Fibroblast of villous mesenchyme (primary cell): ENCODE measurements around the gene DYNC1H1. TPM values are rescaled to one million over a fixed set of nuclear protein-coding genes. Genes with fewer than 3 reads are reported as not detected.
A peak's percentile ranks its signal among the peaks of the same experiment; 100 is the strongest.

Experiments
- DNase-seq: peaks from one replicate; pipeline ENCODE4 v3.0.0-alpha.2; 2010; ENCODE audit warnings: low read depth
- H3K4me3 ChIP-seq: 2 replicates; pipeline ENCODE4 v1.5.1; 2011; ENCODE audit warnings: low read depth, mild to moderate bottlenecking, low read length
- total RNA-seq: library from RNA; depleted of rRNA; stranded (reverse); fragments of >200 nt; gene quantifications from 2 replicates; pipeline ENCODE4 v1.2.3, GENCODE V29; 2012
- TF ChIP-seq, protein P1 (sequence below): IDR thresholded peaks from 2 replicates; pipeline ENCODE4 v1.5.1; 2012; ENCODE audit warnings: low read depth, mild to moderate bottlenecking, low read length; ENCODE audit not compliant: insufficient read depth

The DYNC1H1 gene
- total RNA-seq, 1 donor = 518 TPM

DNA sequence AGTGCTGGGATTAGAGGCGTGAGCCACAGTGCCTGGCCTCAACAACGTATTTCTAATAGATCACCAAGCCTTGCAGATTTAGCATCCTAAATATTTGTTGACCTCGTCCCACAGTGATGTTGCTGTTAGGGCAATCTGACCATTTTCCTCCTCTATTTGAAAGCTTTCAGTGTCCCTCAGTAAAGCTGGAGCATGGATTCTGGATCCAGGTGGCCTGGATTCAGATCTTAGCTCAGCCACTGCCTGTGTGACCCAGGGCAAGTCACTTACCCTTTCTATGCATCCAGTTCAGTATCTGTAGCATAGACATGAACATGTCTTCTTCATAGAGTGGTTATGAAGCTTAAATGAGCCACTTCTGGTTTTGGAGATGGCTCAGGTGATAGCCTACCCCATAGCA is 126.3 kb downstream of the DYNC1H1 start:
- TF ChIP-seq, protein P1, sequence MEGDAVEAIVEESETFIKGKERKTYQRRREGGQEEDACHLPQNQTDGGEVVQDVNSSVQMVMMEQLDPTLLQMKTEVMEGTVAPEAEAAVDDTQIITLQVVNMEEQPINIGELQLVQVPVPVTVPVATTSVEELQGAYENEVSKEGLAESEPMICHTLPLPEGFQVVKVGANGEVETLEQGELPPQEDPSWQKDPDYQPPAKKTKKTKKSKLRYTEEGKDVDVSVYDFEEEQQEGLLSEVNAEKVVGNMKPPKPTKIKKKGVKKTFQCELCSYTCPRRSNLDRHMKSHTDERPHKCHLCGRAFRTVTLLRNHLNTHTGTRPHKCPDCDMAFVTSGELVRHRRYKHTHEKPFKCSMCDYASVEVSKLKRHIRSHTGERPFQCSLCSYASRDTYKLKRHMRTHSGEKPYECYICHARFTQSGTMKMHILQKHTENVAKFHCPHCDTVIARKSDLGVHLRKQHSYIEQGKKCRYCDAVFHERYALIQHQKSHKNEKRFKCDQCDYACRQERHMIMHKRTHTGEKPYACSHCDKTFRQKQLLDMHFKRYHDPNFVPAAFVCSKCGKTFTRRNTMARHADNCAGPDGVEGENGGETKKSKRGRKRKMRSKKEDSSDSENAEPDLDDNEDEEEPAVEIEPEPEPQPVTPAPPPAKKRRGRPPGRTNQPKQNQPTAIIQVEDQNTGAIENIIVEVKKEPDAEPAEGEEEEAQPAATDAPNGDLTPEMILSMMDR = no peak
- no peak for DNase-seq
- H3K4me3 ChIP-seq = no peak overlapping the region

DNA sequence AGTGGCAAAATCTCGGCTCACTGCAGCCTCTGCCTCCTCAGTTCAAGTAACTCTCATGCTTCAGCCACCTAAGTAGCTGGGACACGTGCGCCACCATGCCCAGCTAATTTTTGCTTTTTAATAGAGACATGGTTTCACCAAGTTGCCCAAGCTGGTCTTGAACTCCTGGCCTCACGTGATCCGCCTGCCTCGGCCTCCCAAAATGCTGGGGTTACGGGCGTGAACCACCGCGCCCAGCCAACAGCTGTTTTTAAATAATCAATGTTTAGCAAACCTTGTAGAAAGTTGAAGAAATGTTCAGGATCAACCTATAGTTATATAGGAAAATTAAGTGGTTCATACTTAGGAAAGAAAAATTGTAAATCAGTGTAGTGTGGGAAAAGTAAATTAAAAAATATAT is 128.4 kb downstream of the DYNC1H1 start:
- DNase-seq = no peak
- H3K4me3 ChIP-seq = no peak overlapping the region
- TF ChIP-seq, protein P1 = no peak

DNA sequence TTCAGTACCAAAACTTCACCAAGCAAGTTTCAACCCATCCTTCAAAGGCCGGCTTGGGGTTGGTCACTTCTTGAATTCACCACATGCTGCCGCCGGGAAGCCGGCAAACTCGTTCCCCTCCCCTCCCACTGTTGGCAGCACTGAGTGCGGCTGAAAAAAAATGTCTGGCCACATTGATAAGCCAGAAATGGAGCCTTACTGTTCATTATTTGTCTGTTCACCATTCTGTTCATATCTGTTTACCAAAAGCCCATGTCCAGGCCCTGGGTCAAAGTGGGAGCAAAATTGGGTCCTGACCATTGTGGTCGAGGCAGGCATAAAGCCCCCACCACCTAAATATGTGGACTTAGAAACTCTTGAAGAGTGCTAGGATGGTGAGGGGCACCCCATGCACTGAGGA is 129.7 kb downstream of the DYNC1H1 start:
- TF ChIP-seq, protein P1 = no peak
- DNase-seq = no peak
- no peak overlapping the region for H3K4me3 ChIP-seq

DNA sequence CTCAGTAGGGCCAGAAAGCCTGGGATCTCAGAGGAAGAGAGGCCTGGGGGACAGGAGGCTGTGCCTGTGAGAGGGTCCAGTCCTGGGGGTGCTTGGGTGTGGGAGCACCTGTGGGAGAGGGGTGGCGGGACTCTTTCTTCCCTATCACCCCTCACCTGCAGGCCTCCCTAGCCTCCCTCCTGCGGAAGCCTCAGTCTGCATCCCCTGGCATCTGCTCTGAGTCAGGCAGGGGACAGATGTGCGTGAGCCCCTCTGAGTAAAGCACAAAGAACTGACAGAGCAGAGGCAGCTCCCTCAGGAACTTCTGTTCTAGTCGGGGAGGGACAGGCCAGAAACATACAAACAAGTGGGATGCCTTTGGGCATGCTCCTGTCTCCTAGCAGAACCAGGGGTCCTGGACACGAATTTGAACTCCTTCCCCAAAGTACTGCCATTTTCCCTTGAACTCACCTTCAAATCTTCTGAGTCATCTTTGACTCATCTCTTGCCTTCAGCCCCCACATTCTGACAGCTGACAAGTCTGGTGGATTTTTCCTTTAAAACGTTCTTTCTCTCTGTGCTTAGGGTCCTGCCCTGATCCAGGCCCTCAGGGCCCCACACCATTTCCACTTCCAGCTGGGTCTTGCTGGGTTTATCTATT is 131.0 kb downstream of the DYNC1H1 start:
- TF ChIP-seq, protein P1 = no peak
- DNase-seq = peak; percentile 14
- H3K4me3 ChIP-seq = no peak overlapping the region

DNA sequence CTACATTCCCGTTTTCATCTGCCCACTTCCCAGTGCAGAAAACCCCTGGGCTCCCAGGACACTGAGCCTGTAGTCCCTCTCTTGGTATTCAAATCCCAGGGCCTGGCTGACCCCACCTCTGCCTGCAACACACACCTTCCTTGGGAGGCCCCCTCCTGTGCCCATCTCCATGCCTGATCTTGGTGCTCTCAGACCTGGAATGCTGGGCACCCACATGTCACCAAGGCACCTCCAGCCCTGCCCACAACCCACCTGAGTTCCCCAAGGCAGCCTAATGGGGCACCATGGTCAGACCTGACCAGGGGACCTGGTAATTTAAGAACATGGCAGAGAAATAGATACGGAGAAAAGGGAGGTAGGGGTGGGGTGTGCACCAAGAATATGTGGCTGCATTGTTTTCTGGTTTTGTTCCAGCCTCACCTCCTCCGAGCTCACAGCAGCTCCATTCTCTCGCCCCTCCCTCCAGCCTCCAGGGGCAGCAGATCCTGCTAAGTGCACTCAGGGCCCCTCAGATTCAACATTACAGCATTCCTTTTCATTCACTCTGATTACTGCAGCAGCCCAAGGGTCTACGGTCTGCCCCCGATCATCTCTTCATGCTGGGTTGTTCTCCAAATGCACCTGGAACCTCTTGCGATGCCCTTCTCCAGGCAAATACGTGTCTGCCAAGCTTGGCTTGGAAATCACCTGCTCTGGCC is 131.6 kb downstream of the DYNC1H1 start:
- H3K4me3 ChIP-seq = no peak overlapping the region
- TF ChIP-seq, protein P1 = no peak
- DNase-seq = no peak

DNA sequence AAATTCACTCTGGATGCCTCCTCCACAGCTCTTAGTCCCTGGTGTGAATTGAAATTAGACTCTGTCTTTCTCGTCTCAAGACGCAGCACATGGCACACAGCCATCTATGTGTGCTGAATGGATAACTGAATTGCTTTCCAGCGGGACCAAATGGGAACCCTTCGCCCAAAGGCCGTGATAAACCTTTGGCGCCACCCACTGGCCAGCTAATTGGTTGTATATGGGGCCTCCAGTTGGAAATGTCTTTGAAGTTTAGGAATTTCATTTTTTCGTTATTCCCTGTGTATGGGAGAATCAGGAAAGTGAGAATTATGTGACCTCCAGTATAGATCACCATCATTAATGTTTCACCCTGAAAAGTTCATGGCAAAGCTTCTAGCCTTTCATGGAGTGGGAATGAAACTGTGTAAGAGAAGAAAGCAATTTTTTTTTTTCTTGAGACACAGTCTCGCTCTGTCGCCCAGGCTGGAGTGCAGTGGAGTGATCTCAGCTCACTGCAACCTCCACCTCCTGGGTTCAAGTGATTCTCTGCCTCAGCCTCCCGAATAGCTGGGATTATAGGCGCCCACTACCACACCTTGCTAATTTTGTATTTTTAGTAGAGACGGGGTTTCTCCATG is 132.3 kb downstream of the DYNC1H1 start:
- TF ChIP-seq, protein P1 = peak; percentile 85

More for the DNA sequence above, 132.3 kb downstream of the DYNC1H1 start:
- peak; percentile 80 for DNase-seq
- no peak overlapping the region for H3K4me3 ChIP-seq
